ENCODE measurements around the gene TPRG1L.

Gene TPRG1L

DNA sequence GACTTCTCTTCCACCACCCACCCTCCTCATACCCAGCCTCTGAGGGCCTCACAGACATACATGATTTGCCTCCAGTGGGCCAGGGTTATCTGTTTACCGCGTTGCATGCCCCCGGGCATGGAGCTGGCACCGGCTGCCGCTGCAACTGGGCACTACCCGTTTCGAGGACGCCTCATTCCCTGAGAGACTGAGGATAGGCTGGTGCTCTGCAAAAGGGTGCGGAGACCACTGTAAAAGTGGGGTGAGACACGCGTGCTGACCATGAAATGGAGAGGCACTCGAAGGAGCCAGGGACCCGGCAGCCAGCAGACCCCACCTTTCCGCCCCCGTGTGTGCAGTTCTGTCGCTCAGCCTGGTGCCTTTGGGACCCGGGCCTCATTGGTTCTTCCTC lies 48.2 kb downstream of the TPRG1L start:
- no peaks in the 10 kb centered on the region for H3K4me1 ChIP-seq (ENCODE audit: control insufficient read depth in 1 of 2, insufficient read depth in 2 of 2, low read length in 2 of 2)
- H3K27ac ChIP-seq (ENCODE audit: low read length): no peak overlapping the region
- no peaks in the 10 kb centered on the region for H3K27me3 ChIP-seq (ENCODE audit: low read depth, low read length)
- no peaks in the 10 kb centered on the region for H3K9me3 ChIP-seq (ENCODE audit: control insufficient read depth in 1 of 2, low read length in 2 of 2)
- no peaks in the 10 kb centered on the region for H3K36me3 ChIP-seq (ENCODE audit: control insufficient read depth in 1 of 2, insufficient read depth in 2 of 2, low read length in 2 of 2)
- no peak overlapping the region for H3K4me3 ChIP-seq (ENCODE audit: low read depth in 1 of 2, low read length in 2 of 2)

GRCh38 chr1:3673381-3674099 lies 48.7 kb downstream of the TPRG1L start:
- Histone ChIP-seq H3K27me3 (ENCODE audit: low read depth, low read length) (no peaks in the 10 kb centered on the region), H3K4me1 (ENCODE audit: control insufficient read depth in 1 of 2, insufficient read depth in 2 of 2, low read length in 2 of 2) (peaks cover 0 to 2% of the 10 kb centered on the region in 2 donors), H3K4me3 (ENCODE audit: low read depth in 1 of 2, low read length in 2 of 2) (no peak overlapping the region), H3K36me3 (ENCODE audit: control insufficient read depth in 1 of 2, insufficient read depth in 2 of 2, low read length in 2 of 2) (no peaks in the 10 kb centered on the region), H3K27ac (ENCODE audit: low read length) (no peak overlapping the region), H3K9me3 (ENCODE audit: control insufficient read depth in 1 of 2, low read length in 2 of 2) (no peaks in the 10 kb centered on the region)

GRCh38 chr1:3674100-3675094 lies 49.6 kb downstream of the TPRG1L start:
- Histone ChIP-seq H3K4me1 (ENCODE audit: control insufficient read depth in 1 of 2, insufficient read depth in 2 of 2, low read length in 2 of 2) (peaks cover 0 to 6% of the 10 kb centered on the region in 2 donors), H3K27ac (ENCODE audit: low read length) (no peak overlapping the region), H3K36me3 (ENCODE audit: control insufficient read depth in 1 of 2, insufficient read depth in 2 of 2, low read length in 2 of 2) (no peaks in the 10 kb centered on the region), H3K9me3 (ENCODE audit: control insufficient read depth in 1 of 2, low read length in 2 of 2) (no peaks in the 10 kb centered on the region), H3K27me3 (ENCODE audit: low read depth, low read length) (no peaks in the 10 kb centered on the region), H3K4me3 (ENCODE audit: low read depth in 1 of 2, low read length in 2 of 2) (no peak overlapping the region)

DNA sequence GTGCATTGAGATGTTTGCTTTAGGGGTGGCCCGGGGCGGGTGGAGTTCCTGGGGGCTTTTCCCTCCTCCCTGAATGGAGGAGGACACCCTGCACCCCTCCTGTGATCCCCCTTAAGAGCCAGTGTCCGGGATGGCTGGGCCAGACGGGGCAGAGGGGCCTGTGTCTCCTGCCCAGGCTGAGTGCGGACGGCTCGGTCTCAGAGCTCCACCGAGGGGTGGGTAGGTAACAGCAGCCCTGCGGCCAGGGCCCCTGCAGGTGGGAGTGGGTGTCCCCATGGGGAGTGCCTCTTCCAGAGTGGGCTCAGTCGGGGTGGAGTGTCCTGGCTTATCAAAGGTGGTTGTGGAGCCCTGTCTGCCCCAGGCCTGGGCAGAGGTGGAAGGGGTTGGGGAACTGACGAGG lies 50.6 kb downstream of the TPRG1L start:
- Histone ChIP-seq H3K4me3 (ENCODE audit: low read depth in 1 of 2, low read length in 2 of 2) (no peak overlapping the region), H3K27ac (ENCODE audit: low read length) (no peak overlapping the region), H3K4me1 (ENCODE audit: control insufficient read depth in 1 of 2, insufficient read depth in 2 of 2, low read length in 2 of 2) (peaks cover 0 to 6% of the 10 kb centered on the region in 2 donors), H3K27me3 (ENCODE audit: low read depth, low read length) (no peaks in the 10 kb centered on the region), H3K9me3 (ENCODE audit: control insufficient read depth in 1 of 2, low read length in 2 of 2) (no peaks in the 10 kb centered on the region), H3K36me3 (ENCODE audit: control insufficient read depth in 1 of 2, insufficient read depth in 2 of 2, low read length in 2 of 2) (no peaks in the 10 kb centered on the region)

DNA sequence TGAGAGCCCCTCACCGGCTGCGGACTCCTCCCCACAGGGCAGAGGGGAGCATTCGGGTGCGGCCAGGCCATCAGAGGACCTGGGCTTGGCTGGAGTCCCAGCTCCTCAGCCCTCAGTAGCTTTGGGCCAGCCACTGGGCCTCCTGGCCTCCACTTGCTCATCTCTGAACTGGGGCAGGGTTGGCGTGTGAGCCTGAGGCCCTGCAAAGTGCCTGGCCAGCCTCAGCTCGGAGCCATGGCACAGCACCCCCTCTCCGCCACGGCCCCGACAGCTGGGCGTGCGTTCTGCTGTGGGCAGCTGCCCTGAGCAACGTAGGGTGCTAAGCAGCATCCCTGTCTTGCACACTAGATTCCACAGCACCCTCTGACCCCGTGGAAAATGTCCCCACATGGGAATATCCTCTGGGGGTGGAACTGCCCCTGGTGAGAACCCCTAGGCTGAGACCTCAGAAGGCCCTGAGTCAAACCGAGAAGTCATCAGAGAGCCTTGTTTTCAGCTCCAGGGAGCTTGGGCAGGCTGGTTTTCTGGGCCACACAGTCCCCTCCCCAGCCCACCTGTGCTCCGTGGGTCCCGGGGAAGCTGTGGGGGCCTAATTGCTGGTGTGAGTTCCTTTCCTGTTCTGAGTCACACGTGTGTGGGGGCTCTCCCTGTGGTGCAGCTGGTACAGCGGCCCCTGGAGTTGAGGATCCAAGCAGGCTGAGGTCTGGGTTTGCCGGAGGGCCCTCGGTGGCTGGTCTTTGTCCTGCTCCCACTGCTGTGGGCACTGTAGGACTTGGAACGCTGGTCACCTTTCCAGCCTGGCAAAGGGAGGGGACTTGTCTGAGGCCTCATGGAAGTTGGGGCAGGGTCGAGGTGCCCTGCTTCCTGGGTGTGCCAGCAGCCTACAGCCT lies 52.0 kb downstream of the TPRG1L start:
- Histone ChIP-seq H3K4me1 (ENCODE audit: control insufficient read depth in 1 of 2, insufficient read depth in 2 of 2, low read length in 2 of 2) (peaks cover 0 to 6% of the 10 kb centered on the region in 2 donors), H3K36me3 (ENCODE audit: control insufficient read depth in 1 of 2, insufficient read depth in 2 of 2, low read length in 2 of 2) (no peaks in the 10 kb centered on the region), H3K27ac (ENCODE audit: low read length) (no peak overlapping the region), H3K9me3 (ENCODE audit: control insufficient read depth in 1 of 2, low read length in 2 of 2) (no peaks in the 10 kb centered on the region), H3K27me3 (ENCODE audit: low read depth, low read length) (no peaks in the 10 kb centered on the region), H3K4me3 (ENCODE audit: low read depth in 1 of 2, low read length in 2 of 2) (no peak overlapping the region)

DNA sequence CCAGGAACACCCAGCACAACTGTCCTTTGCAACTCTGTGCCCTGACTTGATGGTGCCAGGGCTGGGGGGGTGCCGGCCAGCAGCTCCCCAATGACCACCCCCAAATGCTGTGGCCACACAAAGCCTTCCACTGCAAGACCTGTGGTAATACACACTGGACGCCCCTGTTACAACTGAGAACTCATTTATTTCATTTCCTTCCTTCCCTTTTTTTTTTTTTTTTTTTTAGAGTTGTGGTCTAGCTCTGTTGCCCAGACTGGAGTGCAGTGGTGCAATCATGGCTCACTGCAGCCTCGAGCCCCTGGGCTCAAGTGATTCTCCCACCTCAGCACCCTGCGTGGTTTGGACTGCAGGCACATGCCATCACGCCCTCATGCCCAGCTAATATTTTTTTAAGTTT lies 52.7 kb downstream of the TPRG1L start:
- Histone ChIP-seq H3K4me1 (ENCODE audit: control insufficient read depth in 1 of 2, insufficient read depth in 2 of 2, low read length in 2 of 2) (peaks cover 0 to 6% of the 10 kb centered on the region in 2 donors), H3K27ac (ENCODE audit: low read length) (no peak overlapping the region), H3K27me3 (ENCODE audit: low read depth, low read length) (no peaks in the 10 kb centered on the region)

GRCh38 chr1:3678361-3679097 lies 53.7 kb downstream of the TPRG1L start:
- Histone ChIP-seq H3K4me1 (ENCODE audit: control insufficient read depth in 1 of 2, insufficient read depth in 2 of 2, low read length in 2 of 2) (peaks cover 0 to 6% of the 10 kb centered on the region in 2 donors), H3K27ac (ENCODE audit: low read length) (no peak overlapping the region), H3K36me3 (ENCODE audit: control insufficient read depth in 1 of 2, insufficient read depth in 2 of 2, low read length in 2 of 2) (no peaks in the 10 kb centered on the region), H3K27me3 (ENCODE audit: low read depth, low read length) (no peaks in the 10 kb centered on the region), H3K9me3 (ENCODE audit: control insufficient read depth in 1 of 2, low read length in 2 of 2) (no peaks in the 10 kb centered on the region), H3K4me3 (ENCODE audit: low read depth in 1 of 2, low read length in 2 of 2) (no peak overlapping the region)

More for the DNA sequence above, 52.7 kb downstream of the TPRG1L start:
- Histone ChIP-seq H3K36me3 (ENCODE audit: control insufficient read depth in 1 of 2, insufficient read depth in 2 of 2, low read length in 2 of 2) (no peaks in the 10 kb centered on the region), H3K9me3 (ENCODE audit: control insufficient read depth in 1 of 2, low read length in 2 of 2) (no peaks in the 10 kb centered on the region), H3K4me3 (ENCODE audit: low read depth in 1 of 2, low read length in 2 of 2) (no peak overlapping the region)

DNA sequence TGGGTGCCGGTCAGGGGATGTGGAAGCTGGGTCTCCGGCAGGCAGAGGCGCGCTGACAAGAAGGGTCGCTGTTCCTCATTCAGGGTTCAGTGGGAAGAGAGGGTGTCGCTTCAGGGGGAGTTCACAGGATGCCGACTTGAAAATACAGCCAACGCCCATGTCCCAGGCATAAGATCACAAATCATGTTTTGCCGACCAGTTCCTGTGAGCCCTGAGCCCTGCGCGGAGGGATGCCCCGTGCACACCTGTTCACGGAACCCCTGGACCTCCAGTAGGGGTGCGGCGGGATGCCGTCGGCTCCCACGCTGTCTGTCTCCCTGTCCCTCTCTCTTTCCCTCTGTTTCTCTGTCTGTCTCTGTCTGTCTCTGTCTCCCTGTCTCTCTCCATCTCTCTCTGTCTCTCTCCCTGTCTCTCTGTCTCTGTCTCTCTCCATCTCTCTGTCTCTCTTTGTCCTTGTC lies 54.3 kb downstream of the TPRG1L start:
- peaks cover 0 to 6% of the 10 kb centered on the region in 2 donors for H3K4me1 ChIP-seq (ENCODE audit: control insufficient read depth in 1 of 2, insufficient read depth in 2 of 2, low read length in 2 of 2)
- no peaks in the 10 kb centered on the region for H3K27me3 ChIP-seq (ENCODE audit: low read depth, low read length)
- H3K27ac ChIP-seq (ENCODE audit: low read length): no peak overlapping the region
- no peaks in the 10 kb centered on the region for H3K9me3 ChIP-seq (ENCODE audit: control insufficient read depth in 1 of 2, low read length in 2 of 2)
- H3K4me3 ChIP-seq (ENCODE audit: low read depth in 1 of 2, low read length in 2 of 2): no peak overlapping the region
- H3K36me3 ChIP-seq (ENCODE audit: control insufficient read depth in 1 of 2, insufficient read depth in 2 of 2, low read length in 2 of 2): no peaks in the 10 kb centered on the region
